Neural progenitor cell (in vitro differentiated cells): ENCODE measurements around the gene ISX. TPM values are rescaled to one million over a fixed set of nuclear protein-coding genes. Genes with fewer than 3 reads are reported as not detected.

Experiments
- DNase-seq: peaks from one replicate; pipeline ENCODE4 v3.0.0-alpha.2; 2016; ENCODE audit warnings: low spot score
- H2AFZ ChIP-seq: fragments of 200-600 bp; sonication (generic); replicated peaks from 2 replicates; pipeline ENCODE4 v1.6.1; 2016; ENCODE audit warnings: antibody characterized with exemption
- H3F3A ChIP-seq: fragments of 200-600 bp; sonication (generic); 2 replicates; pipeline ENCODE4 v1.6.1; 2016; ENCODE audit warnings: antibody characterized with exemption, low read depth
- H3K27ac ChIP-seq: fragments of 200-600 bp; sonication (generic); 2 replicates; pipeline ENCODE4 v1.5.1; 2016; ENCODE audit warnings: mild to moderate bottlenecking
- H3K27me3 ChIP-seq: fragments of 200-600 bp; sonication (generic); 2 replicates; pipeline ENCODE4 v1.6.1; 2016; ENCODE audit warnings: mild to moderate bottlenecking, moderate library complexity
- H3K36me3 ChIP-seq: fragments of 200-600 bp; sonication (generic); 2 replicates; pipeline ENCODE4 v1.5.1; 2016
- H3K4me1 ChIP-seq: fragments of 200-600 bp; sonication (generic); 2 replicates; pipeline ENCODE4 v1.6.1; 2016; ENCODE audit warnings: mixed run types
- H3K4me2 ChIP-seq: fragments of 200-600 bp; sonication (generic); 2 replicates; pipeline ENCODE4 v1.6.1; 2016
- H3K4me3 ChIP-seq: fragments of 200-600 bp; sonication (generic); 2 replicates; pipeline ENCODE4 v1.5.1; 2016
- H3K79me2 ChIP-seq: fragments of 200-600 bp; sonication (generic); 2 replicates; pipeline ENCODE4 v1.6.1; 2016; ENCODE audit warnings: low read depth
- H3K9ac ChIP-seq: fragments of 200-600 bp; sonication (generic); 2 replicates; pipeline ENCODE4 v1.6.1; 2016
- H3K9me3 ChIP-seq: fragments of 200-600 bp; sonication (generic); 2 replicates; pipeline ENCODE4 v1.5.1; 2016; ENCODE audit warnings: low read depth
- H4K20me1 ChIP-seq: fragments of 200-600 bp; sonication (generic); 2 replicates; pipeline ENCODE4 v1.6.1; 2016; ENCODE audit warnings: low read depth
- H3K27ac Mint-ChIP-seq: 3 replicates; pipeline ENCODE4 v1.8.0; 2021; ENCODE audit warnings: mixed read lengths
- H3K27me3 Mint-ChIP-seq: 2 replicates; pipeline ENCODE4 v1.8.0; 2022; ENCODE audit warnings: low read depth, mild to moderate bottlenecking, inconsistent platforms, moderate library complexity, mixed read lengths; ENCODE audit not compliant: insufficient read depth
- H3K36me3 Mint-ChIP-seq: 3 replicates; pipeline ENCODE4 v1.8.0; 2021; ENCODE audit warnings: mixed read lengths
- H3K4me1 Mint-ChIP-seq: 3 replicates; pipeline ENCODE4 v1.8.0; 2021; ENCODE audit warnings: mixed read lengths
- H3K4me3 Mint-ChIP-seq: 3 replicates; pipeline ENCODE4 v1.8.0; 2021; ENCODE audit warnings: mild to moderate bottlenecking, moderate library complexity, mixed read lengths
- H3K9me3 Mint-ChIP-seq: 3 replicates; pipeline ENCODE4 v1.8.0; 2020; ENCODE audit warnings: mixed read lengths
- EZH2 ChIP-seq: fragments of 200-600 bp; sonication (generic); IDR thresholded peaks from 2 replicates; pipeline ENCODE4 v1.6.1; 2017; ENCODE audit warnings: antibody characterized with exemption, mild to moderate bottlenecking, moderate library complexity
- EZH2phosphoT487 ChIP-seq: fragments of 200-600 bp; sonication (generic); IDR thresholded peaks from 2 replicates; pipeline ENCODE4 v1.6.1; 2017; ENCODE audit warnings: antibody characterized with exemption
- total RNA-seq: library from RNA; depleted of rRNA; stranded (reverse); fragments of >200 nt; gene quantifications from 2 replicates; pipeline ENCODE4 v1.2.3, GENCODE V29; 2015; ENCODE audit warnings: low replicate concordance
- TF ChIP-seq, protein P1 (sequence below): fragments of 200-600 bp; sonication (generic); IDR thresholded peaks from 2 replicates; pipeline ENCODE4 v1.5.1; 2017; ENCODE audit warnings: antibody characterized with exemption, mild to moderate bottlenecking

The ISX gene
- total RNA-seq, 1 donor from 2014 or later, result not detected

- H3K79me2 ChIP-seq, result no peaks in the 10 kb centered on the region
- H4K20me1 ChIP-seq, result no peaks in the 10 kb centered on the region
- no peak overlapping the region for H2AFZ ChIP-seq
- Mint-ChIP-seq H3K36me3 (no peaks in the 10 kb centered on the region), H3K27ac (no peak overlapping the region), H3K9me3 (no peaks in the 10 kb centered on the region), H3K27me3 (peaks cover 8% of the 10 kb centered on the region), H3K4me1 (no peaks in the 10 kb centered on the region), H3K4me3 (no peak overlapping the region)
- no peaks in the 10 kb centered on the region for H3K36me3 ChIP-seq
- H3K4me3 ChIP-seq, result no peak overlapping the region
- no peak overlapping the region for H3K9ac ChIP-seq
- no peaks in the 10 kb centered on the region for H3K4me1 ChIP-seq
- TF ChIP-seq, protein P1, sequence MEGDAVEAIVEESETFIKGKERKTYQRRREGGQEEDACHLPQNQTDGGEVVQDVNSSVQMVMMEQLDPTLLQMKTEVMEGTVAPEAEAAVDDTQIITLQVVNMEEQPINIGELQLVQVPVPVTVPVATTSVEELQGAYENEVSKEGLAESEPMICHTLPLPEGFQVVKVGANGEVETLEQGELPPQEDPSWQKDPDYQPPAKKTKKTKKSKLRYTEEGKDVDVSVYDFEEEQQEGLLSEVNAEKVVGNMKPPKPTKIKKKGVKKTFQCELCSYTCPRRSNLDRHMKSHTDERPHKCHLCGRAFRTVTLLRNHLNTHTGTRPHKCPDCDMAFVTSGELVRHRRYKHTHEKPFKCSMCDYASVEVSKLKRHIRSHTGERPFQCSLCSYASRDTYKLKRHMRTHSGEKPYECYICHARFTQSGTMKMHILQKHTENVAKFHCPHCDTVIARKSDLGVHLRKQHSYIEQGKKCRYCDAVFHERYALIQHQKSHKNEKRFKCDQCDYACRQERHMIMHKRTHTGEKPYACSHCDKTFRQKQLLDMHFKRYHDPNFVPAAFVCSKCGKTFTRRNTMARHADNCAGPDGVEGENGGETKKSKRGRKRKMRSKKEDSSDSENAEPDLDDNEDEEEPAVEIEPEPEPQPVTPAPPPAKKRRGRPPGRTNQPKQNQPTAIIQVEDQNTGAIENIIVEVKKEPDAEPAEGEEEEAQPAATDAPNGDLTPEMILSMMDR, result no peak
- TF ChIP-seq EZH2 (no peak), EZH2phosphoT487 (no peak)
- H3K27ac ChIP-seq, result no peak overlapping the region
- no peak for DNase-seq
- no peaks in the 10 kb centered on the region for H3K27me3 ChIP-seq
- no peak overlapping the region for H3K4me2 ChIP-seq
- H3F3A ChIP-seq, result no peaks in the 10 kb centered on the region
- no peaks in the 10 kb centered on the region for H3K9me3 ChIP-seq
Measured at GRCh38 chr22:35074583-35074982, 8.6 kb downstream of the ISX start.

DNA sequence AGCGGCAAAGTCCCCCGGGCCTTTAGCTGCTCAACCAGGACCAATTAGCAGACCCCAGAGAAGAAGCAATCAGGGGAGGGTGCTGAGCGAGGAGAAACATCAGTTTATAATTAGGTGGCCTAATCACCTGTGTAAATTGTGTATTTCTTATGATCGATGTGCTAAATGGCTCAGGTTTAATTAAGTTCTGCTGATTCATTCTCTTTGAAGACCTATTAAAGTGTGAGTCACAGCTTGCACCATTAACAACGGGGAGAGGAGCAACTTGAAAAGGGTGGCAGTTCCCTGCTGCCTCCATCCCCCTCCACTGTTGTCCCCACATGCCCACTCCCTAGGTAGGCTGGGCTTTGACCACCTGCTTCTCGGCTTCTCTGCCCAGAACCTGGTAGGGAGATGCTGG lies 10.7 kb downstream of the ISX start:
- no peak overlapping the region for H3K4me3 ChIP-seq
- no peaks in the 10 kb centered on the region for H4K20me1 ChIP-seq
- H3K27ac ChIP-seq, result no peak overlapping the region
- no peak for DNase-seq
- no peaks in the 10 kb centered on the region for H3K9me3 ChIP-seq
- no peak overlapping the region for H3K27ac Mint-ChIP-seq
- no peaks in the 10 kb centered on the region for H3K36me3 Mint-ChIP-seq
- peaks cover 6% of the 10 kb centered on the region for H3K27me3 Mint-ChIP-seq
- no peaks in the 10 kb centered on the region for H3K4me1 ChIP-seq
- H3K4me2 ChIP-seq, result no peak overlapping the region
- H3K36me3 ChIP-seq, result no peaks in the 10 kb centered on the region
- H3K9ac ChIP-seq, result no peak overlapping the region
- no peaks in the 10 kb centered on the region for H3K4me1 Mint-ChIP-seq
- H3K79me2 ChIP-seq, result no peaks in the 10 kb centered on the region
- no peak for TF ChIP-seq EZH2
- TF ChIP-seq, protein P1, result no peak
- H3K9me3 Mint-ChIP-seq, result no peaks in the 10 kb centered on the region
- no peak overlapping the region for H3K4me3 Mint-ChIP-seq
- H3K27me3 ChIP-seq, result no peaks in the 10 kb centered on the region
- no peaks in the 10 kb centered on the region for H3F3A ChIP-seq
- H2AFZ ChIP-seq, result no peak overlapping the region

DNA sequence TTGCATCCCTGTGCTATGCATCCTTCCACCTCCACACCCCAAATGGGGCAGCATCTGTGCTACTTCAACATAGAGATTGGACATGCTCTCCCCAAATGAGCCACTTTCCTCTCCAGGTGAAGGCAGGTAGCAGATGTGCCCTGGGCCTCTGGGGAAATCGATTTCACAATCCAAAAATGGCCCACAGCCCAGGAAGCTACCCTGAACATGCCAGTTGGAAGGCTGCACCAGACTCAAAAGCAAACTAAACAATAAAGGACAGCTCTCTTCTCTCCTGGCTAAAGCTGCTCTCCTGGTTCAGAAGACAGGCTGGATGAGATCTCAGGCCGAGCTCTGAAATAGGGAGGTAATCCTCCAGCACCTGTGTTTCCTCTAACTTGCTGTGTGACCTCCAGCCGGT lies 19.7 kb downstream of the ISX start:
- H3K27ac Mint-ChIP-seq, result no peak overlapping the region
- no peaks in the 10 kb centered on the region for H3K4me1 Mint-ChIP-seq
- Histone ChIP-seq H3F3A (no peaks in the 10 kb centered on the region), H4K20me1 (no peaks in the 10 kb centered on the region), H3K4me1 (no peaks in the 10 kb centered on the region), H3K27me3 (no peaks in the 10 kb centered on the region), H3K36me3 (no peaks in the 10 kb centered on the region), H3K79me2 (no peaks in the 10 kb centered on the region), H3K27ac (no peak overlapping the region), H3K9me3 (no peaks in the 10 kb centered on the region), H3K9ac (no peak overlapping the region), H2AFZ (no peak overlapping the region), H3K4me3 (no peak overlapping the region), H3K4me2 (no peak overlapping the region)
- no peak overlapping the region for H3K4me3 Mint-ChIP-seq
- H3K36me3 Mint-ChIP-seq, result no peaks in the 10 kb centered on the region
- DNase-seq, result no peak
- H3K9me3 Mint-ChIP-seq, result no peaks in the 10 kb centered on the region
- peaks cover 2% of the 10 kb centered on the region for H3K27me3 Mint-ChIP-seq
- TF ChIP-seq EZH2 (no peak), EZH2phosphoT487 (no peak)
- TF ChIP-seq, protein P1, result no peak

- no peaks in the 10 kb centered on the region for H3K36me3 ChIP-seq
- H3K36me3 Mint-ChIP-seq, result no peaks in the 10 kb centered on the region
- H3K9ac ChIP-seq, result no peak overlapping the region
- no peak overlapping the region for H3K27ac ChIP-seq
- no peaks in the 10 kb centered on the region for H3K79me2 ChIP-seq
- H3K4me3 ChIP-seq, result no peak overlapping the region
- no peak overlapping the region for H3K27ac Mint-ChIP-seq
- TF ChIP-seq EZH2phosphoT487 (no peak), EZH2 (no peak)
- TF ChIP-seq, protein P1, result no peak
- no peaks in the 10 kb centered on the region for H3K9me3 Mint-ChIP-seq
- H3K27me3 ChIP-seq, result no peaks in the 10 kb centered on the region
- no peak overlapping the region for H3K4me2 ChIP-seq
- H3K4me1 ChIP-seq, result no peaks in the 10 kb centered on the region
- no peak overlapping the region for H2AFZ ChIP-seq
- no peaks in the 10 kb centered on the region for H3K9me3 ChIP-seq
- H3K27me3 Mint-ChIP-seq, result peaks cover 5% of the 10 kb centered on the region
- DNase-seq, result no peak
- H3F3A ChIP-seq, result no peaks in the 10 kb centered on the region
- H4K20me1 ChIP-seq, result no peaks in the 10 kb centered on the region
- H3K4me1 Mint-ChIP-seq, result no peaks in the 10 kb centered on the region
- H3K4me3 Mint-ChIP-seq, result no peak overlapping the region
Measured at GRCh38 chr22:35089139-35089538, 23.2 kb downstream of the ISX start.
